Stimulated activated CD8-positive, alpha-beta memory T cell treated with anti-CD3 and anti-CD28 coated beads, Interleukin-7, amount 100 ng/mL, for 4 hours (primary cell): ENCODE data around the gene CCDC167.

ENCODE experiments used
- DNase-seq, 2 donors: peaks; one replicate each; pipeline ENCODE4 v3.0.0-alpha.2; 2020; ENCODE audit warnings: low read depth in 2 of 2

The CCDC167 gene

DNA sequence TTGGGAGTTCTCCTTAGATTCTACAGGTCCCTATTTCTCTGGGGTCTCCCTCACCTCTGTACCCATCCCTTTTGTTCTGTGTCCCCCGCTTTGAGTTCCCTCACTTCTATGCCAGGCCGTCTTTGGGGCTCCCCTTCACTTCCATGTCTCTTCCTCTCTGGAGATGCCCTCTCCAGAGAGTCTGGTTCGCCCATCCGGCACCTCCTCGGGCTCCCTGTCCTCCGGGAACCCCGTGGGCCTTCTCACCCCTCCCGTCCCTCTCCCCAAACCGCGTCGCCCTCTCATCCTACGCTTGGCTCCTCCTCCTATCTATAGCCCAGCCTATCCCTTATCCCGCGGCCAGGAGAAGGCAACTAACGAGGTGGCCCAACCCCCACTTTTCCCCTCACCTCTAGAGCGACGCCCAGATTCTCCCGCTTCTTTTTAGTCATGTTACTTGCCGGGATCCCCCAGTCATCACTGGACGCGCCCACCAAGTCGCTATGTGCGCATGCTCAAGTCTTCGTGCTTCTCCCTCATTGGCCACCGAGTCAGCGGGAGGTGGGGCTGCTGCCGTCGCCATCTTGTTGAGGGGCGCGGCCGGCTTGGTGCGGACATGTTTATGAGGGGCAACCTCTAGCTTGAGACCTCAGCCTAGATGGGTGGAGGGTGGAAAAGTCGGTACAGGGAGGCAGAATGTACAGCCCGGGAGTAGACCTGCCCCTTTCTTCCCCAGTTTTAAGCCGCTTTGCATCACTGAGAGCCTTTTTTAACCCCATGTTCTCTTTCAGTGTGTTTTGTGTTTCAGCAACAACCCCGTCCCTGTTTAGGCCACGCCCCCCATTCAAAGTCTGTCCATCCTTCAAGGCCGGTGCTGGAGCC lies at the start of gene CCDC167:
TSS of gene CCDC167 (minus strand) at position 461 of the 861 bp plus-strand sequence. CDS start at position 431, 30 bp downstream.
- peak; percentile 94 to 95 for DNase-seq

DNA sequence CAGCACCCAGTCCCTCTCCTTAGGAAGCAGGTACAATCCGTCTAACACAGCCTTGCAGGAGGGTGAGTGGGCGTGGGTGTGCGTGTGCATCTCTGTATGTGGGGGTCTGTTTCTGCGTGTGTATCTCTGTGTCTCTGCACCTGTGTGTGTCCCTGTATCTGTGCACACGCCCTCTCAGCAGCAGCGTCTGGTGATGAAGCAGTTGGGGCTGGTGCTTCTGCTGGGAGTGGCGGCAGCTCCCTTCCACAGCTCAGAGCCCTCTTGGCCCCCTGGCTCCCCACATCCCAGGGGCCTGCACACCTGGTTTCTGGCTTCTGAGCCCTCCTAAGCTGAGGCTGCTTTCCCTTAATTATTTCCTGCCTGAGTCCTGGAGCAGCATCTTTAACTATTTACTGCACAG lies 49.5 kb upstream of the CCDC167 start:
- DNase-seq = no peak

DNA sequence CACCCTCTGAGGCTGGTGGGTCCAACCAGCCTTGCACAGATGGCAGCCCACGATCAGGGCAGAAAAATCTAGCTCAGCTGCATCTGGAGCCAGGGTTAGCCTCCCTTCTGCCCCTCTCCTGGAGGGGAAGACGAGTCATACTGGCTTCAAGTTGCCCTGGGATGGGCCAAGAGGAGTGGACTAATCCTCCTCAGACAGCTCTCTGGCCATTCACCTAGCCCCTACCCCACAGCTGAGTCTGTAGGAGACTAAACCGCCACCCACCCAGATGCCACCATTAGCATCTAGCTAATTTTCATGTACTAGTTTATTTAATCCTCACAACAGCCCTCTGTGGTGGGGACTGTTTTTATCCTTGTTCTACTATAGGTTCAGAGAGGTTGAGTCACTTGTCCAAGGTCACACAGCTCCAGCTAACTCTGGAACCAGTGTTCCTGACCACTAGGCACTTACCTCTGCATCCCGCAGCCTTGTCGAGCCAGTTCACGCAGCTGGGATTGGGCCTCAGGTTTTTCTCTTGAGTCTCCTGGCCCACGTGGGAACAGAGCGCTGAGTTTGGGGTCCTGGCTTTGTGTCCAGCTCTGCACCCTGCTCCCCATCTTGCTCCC lies 48.5 kb upstream of the CCDC167 start:
- DNase-seq = no peak

DNA sequence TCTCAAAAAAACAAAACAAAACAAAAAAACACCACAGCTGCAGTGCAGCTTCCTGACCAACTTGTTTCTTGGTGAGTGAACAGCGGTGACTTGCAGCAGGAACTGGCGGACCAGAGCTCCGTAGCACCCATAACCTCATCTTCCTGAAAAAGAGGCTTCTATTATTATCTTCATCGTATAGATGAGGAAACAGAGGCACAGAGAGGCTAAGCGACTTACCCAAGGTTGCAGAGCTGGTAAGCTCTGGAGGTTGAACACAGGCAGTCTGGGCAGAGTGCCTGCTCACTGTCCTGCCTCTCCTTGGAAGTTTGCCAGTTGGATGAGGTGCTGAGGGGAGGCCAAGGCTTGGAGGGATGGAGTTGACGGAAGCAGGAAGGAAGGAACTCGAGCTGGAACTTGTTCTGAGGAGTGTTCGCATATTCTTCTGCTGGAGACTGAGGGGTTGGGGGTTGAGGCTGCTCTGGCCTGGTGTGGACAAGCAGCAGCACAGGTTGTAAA lies 47.9 kb upstream of the CCDC167 start:
- DNase-seq = no peak

DNA sequence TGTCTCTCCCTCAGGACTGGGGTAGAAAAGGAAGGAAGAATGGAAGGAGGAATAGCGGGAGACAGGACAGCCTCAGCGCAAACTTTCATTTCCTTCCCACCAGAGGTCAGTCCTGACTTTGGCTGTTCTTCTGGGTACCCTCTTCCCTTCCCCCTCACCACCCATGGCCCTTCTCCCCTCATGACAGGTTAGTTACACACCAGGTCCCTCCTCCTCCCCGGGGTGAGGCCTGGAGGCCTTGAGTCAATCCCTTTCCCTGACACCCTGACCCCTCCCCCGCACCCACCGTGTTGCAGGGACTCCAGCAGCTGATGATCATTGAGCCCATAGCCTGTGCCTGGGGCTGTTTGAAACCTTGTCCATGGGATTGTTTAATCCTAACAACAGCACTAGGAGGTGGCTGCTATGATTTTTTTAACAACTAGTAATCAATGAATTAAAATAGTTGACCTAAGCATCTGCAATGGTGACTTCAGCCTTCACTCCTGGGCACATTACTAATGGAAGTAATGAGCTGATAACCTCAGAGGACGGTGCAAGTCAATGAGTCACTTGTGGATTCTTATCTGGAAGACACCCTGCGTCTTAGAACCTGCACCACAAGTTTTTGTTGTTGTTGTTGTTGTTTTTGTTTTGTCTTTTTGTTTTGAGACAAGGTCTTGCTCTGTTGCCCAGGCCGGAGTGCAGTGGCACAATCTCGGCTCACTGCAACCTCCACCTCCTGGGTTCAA lies 46.6 kb upstream of the CCDC167 start:
- DNase-seq = no peak

DNA sequence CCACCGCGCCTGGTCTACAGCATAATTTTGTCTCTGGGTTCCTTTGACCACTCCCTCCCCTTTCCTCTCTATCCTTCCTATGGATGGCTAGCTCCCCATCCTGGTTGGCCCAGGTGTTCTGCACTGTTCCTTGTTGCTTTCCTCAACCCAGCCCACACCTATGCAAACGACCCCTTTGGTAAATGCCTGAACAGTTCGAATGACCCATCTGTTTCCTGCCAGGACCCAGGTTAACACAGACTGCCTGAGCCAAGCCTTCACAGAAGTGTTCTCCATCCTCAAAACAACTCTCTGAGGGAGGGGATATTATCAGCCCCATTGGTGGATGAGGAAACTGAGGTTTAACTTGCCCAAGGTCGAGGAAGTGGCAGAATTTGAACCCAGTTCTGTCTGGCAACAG lies 44.8 kb upstream of the CCDC167 start:
- no peak for DNase-seq

DNA sequence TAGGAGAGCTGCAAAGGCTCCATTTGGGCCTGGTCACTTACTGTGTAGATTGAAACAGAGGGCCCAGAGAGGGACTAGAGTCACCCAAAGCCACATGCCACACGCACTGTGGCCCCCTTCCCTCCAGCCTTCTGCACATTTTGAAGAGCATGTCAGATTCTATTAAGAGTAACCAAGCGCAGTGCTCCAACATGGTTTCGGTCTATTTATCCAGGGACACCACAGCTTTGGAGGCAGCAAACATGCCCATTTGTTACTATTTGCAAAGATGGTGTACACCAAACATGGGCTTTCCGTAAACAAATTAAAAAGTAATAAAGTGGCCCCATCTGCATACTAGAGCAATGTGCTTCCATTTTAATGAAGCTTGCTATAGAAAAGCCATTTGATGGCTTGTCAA lies 43.7 kb upstream of the CCDC167 start:
- no peak for DNase-seq

DNA sequence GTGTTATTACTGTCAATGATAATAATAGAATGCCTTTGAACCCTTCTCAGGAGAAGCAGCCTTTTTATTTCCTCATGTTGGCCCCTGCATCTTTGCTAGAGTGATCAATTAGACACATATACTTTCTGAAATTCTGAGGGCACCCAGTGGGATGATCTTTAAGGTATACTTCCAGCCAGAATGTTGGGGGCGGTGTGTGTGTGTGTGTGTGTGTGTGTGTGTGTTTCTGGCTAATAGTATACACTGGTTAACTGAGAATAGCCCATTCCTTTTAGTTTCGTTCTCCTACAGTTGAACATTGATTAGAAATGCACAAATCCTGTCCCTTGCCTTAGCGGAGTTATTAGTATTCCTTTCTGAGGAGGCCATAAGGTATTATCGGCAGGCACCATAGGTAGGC lies 41.7 kb upstream of the CCDC167 start:
- DNase-seq = no peak

DNA sequence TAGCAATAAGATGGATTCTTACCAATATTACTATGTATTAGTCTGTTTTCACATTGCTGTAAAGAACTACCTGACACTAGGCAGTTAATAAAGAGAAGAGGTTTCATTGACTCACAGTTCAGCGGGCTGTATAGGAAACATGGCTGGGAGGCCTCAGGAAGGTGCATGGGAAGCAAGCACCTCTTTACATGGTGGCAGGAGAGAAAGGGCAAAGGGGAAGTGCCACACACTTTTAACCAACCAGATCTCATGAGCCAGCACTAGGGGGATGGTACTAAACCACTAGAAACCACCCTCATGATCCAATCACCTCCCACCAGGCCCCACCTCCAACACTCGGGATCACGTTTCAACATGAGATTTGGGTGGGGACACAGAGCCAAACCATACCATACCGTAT lies 40.7 kb upstream of the CCDC167 start:
- DNase-seq = no peak

DNA sequence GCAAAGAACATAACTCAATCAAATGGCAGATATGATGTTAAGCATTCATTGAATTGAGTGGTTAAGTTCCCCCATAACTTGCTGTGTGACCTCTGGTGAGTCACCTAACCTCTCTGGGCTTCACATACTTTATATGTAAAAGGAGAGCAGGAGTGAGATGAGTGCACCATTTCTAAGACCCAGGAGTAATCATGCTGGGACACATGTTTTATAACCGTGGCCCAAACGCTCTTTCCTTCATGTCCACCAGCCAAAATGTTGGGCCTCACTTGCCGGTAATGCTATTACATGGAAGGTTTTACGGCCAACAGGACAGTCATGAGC lies 40.3 kb upstream of the CCDC167 start:
- DNase-seq = no peak

DNA sequence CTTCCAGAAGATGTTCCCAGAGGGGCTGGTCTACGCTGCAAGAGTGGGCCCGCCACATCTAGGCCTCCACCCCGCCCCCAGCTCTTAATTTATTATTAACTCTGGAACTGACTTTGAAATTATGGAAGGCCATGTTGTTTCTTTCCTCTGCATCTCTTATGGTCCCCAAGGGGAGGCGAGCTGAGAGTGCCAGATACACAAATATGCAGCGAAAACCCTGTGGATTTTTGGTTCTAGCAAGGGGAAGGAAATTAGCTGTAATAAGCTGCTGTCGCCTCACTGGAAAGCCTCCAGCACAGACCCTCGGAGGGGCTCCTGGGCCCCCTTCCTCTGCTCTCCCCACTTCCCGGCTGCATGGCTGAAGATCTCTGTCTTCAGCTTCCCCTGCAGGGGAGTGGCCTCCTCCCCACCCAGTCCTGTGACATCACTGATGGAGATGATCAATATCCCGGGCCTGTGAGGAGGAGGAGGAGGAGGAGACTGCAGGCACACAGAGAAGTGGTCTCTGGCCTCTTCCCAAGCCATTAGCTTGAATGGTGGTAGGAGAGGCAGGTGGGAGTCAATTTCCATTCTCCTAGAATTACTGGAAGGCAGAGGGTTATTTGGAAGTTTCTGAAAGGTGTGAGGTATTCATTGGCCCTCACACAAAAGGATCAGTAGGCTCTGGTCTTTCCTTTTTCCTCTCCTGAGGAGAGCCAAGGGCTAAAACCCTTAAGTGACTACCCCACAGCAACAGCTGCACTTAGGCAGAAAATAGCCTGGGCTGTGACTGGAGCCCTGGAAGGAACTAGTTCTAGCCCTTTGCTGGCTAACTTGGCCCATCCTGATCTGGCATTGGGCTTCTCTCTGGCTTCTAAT lies 39.7 kb upstream of the CCDC167 start:
- no peak for DNase-seq

DNA sequence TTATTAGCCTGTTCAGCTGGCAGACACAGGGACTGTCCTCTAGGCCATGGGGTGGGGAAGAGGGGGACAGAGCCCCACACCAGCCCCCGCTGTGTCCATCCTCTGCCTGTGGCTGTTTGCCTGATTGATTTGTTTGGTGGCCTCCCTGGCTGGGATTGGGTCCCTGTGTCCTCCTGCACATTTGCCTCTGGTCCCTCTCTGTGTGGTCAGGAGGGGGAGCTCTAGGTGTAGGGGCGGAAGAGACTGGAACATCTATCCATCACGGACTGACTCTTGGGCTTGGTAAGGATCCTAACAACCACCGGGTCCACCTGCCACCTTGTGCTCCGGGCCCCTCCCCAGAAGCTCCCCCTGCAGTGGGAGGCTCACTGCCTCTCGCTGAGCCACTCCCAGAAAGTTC lies 38.4 kb upstream of the CCDC167 start:
- DNase-seq = no peak

DNA sequence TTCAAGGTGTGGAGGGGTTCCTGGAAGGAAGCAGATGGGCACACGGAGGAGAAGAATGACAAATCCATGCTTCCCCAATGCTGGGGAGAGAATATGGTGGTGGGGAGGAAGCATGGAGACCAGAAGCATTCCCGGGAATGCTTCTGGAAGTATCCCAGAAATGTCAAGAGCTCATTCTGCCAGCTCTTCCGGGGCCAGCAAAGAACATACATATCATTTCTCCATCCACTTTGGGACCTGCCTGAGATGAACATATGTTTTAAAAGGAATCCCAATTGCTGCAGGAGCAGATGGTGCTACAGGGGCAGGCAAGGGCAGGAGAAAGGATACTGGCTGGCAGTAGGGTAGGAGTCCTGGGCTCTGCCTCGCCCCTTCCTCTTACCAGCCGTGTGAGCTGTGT lies 37.9 kb upstream of the CCDC167 start:
- DNase-seq = no peak

DNA sequence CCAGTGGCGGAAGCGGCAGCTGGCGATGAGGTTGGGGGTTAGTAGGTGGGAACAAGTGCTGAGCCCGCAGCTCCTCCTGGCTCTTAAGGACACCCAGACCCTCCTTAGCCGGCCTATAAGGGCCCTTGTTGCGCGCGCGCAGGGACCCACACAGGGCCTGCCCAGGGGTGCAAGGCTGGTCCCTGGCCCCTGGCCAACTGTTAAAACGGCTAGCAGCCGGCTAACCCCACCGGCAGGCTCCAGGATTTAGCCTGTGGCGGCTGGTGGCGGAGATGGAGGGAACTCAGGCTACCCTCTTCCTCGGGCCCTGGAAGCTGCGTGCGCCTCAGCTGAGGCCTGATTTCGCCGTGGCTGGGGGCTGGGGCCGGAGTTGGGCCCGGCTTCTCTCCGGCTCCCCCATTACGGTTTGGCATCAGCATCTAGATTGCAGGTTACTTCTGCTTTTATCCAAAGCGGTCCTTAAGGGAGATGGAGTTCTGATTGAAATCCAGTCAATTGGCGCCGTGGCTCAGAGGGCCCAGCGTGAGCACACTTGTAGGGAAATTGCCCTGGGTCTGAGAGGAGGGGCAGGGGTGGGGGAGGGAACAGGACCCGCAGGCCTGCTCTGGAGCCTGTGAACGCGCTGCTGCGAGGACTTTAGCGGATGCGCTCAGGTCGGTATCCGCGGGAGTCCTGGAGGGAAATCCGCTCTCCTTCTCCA lies 36.9 kb upstream of the CCDC167 start:
- no peak for DNase-seq

DNA sequence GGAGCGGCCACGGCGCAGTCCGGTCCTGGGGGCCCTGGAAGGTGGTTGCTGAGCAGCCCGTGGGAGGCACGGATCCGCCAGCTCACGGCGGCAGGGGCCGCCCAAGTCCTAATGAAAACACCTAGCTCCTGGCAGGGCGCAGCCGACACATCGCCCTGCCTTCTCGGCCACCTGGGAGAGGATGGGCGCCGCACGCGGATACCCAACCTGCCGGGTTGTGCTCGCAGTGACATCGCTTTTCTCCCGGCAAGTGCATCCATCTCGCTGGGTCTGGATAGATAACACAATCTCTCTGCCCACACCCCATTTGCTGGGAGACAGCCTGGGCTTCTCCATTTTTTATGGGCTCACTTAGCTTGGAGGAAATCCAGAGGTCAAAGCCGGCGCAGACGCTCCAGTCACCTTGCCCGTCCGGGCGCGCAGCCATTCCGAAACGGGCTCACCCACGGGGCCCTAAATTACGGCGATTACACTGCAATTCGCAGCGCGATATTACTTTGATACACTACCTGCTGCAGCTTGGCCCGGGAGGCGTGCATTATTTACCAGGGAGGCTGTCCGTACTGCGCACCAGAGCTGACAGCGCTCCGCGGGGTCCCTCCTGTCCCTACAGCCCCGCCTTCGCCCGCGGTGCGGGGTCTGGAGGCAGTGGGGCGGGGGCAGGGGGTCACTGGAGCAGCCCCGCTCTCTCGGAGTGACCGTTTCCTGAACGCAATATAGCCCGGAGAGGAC lies 36.2 kb upstream of the CCDC167 start:
- no peak for DNase-seq

DNA sequence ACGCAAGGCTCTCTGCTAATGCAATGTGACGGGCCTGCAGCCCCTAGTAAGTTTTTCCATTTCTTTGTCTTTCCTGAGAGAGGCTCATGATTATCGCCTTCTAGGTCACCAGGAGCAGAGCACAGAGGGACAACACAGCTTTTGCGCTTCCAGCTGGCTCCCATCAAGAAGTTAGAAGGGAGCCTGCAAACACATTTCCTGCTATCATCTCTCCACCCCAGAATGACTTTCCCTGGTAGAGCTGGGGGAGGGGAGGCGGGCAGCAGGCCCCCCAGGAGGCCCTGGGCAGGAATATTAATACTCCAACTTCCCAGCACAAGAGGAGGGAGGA lies 35.7 kb upstream of the CCDC167 start:
- DNase-seq = no peak

DNA sequence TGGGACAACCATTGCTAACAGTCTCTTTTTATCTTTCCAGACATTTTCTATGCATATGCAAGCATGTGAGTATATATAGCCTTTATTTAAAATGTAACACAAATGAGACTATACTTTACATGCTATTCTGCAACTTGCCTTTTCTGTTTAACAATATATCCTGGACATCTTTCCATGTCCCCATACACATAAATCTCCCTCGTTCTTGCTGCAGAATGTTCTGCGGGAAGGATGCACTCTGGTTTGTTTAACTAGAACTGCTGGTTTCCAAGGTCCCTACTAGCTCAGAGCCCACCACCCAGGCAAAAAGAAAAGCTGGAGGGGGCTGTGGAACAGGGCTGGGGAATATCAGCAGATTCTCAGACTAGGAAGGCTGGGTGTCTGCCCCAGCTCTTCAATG lies 35.2 kb upstream of the CCDC167 start:
- no peak for DNase-seq

DNA sequence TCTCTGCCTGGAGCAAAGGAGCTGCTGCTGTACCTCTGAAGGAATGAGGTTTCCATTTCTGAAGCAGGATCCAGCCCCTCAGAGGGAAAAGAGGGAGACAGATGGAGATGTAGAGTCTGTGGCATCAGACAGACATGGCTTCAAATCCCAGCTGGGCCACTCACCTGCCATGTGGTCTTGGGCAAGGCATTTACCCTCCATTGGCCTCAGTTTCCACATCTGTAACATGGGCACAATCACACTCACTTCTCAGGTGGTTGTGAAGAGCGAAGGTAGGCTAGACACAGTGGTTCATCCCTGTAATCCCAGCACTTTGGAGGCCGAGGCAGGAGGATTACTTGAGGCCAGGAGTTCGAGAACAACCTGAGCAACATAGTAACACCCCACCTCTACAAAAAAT lies 32.4 kb upstream of the CCDC167 start:
- DNase-seq = no peak

DNA sequence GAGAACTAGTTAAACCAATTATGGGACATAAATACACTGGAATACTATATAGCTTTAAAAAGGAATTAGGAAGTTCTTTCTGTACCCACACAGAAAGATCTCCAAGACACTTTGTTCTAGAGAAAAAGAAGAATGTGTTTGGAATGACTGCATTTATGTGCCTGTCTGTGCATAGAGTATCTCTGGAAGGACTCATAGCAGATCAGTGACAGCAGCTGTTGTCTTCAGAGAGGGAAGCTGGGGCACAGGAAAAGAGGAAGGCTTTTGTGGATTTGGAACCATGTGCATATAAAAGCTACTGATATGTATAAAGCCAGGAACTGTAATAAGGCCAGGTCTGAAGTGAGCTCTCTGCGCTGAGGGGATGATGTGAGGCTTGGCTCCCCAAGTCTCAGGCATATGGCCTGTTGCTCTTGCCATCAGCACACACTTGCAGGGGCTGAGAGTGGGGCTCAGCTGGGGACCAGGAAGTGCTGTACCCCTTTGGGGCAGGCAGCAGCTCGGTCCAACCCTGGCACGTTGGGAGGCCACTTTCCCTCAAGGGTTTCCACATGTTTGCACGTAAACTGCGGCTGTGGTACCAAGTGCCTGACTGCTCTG lies 31.8 kb upstream of the CCDC167 start:
- no peak for DNase-seq

DNA sequence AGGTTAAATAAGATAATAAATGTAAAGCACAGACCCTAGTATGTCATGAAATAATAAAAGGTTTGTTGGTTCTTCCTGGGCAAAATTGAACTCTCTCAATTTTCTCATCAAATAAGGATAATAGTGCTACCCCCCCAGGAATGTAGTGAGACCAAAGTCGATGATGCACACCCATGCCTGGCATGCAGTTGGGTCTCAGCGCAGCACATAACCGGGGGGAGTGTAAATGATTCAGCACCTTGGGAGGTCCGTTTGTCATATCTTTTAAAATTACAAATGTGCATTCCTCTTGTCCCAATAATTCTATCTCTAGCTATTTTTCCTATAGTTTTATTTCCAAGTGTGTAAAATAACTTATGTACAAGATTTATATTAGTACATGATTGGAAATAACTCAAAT lies 31.3 kb upstream of the CCDC167 start:
- DNase-seq = no peak
